Hippocampal formation (tissue), 2 donors: ENCODE measurements around the gene PCCA.
"Not testable (repeated sequence)": the region's sequence is repeated elsewhere in the genome, so short reads cannot be mapped to it uniquely, and the experiment has no call there.

Experiments
- DNase-seq, 2 donors: peaks; one replicate each; lab custom pipeline; 2025; lab: John Stamatoyannopoulos, UW

Gene PCCA

DNA sequence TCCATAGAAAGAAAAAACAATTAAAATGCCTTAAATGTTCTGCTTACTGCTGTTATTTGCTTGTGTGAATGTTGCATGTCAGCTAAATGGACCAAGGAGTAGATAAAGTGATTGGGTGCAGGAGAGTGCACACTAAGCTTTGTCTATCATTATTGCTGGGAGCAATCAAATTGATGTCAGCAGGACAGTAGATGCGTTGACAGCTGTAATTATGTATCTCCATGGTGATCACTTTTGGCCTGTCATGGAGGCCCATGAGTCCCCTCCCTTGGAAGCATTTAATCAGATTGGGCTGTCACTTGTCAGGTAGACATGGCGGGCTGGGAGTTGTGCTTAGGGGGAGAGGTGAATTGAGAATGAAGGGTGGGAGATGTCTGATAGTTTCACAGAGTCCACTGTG is 215.3 kb downstream of the PCCA start:
- no peak for DNase-seq

DNA sequence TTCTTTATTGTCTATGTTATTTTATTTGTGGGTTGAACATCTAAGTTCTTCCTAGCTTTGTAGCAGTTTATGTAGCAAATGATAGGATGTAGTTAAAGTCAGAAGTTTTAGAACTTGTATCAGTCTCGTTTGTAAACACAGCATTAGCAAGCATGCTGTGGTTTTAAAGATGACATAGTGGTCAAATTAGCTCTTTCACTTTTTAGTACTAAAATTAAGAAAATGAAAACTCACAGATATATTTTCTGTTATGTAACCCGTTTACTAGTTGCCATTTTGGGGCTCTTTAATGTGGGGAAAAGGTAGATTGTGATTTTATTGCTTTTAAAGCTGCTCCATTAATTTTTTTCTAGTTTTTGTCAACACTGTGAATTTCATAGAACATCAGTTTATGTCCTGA is 216.5 kb downstream of the PCCA start:
- DNase-seq, result no peak

- no peak for DNase-seq
Observed at GRCh38 chr13:100306030-100306429, 217.1 kb downstream of the PCCA start.

GRCh38 chr13:100306434-100306999 is 217.6 kb downstream of the PCCA start:
- no peak for DNase-seq

GRCh38 chr13:100314132-100314910 is 225.4 kb downstream of the PCCA start:
- no peak for DNase-seq

- DNase-seq, result no peak
Observed at GRCh38 chr13:100315522-100315921, 226.6 kb downstream of the PCCA start.

DNA sequence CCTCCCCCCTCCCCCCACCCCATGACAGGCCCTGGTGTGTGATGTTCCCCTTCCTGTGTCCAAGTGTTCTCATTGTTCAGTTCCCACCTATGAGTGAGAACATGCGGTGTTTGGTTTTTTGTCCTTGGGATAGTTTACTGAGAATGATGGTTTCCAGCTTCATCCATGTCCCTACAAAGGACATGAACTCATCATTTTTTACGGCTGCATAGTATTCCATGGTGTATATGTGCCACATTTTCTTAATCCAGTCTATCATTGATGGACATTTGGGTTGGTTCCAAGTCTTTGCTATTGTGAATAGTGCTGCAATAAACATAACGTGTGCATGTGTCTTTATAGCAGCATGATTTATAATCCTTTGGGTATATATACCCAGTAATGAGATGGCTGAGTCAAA is 229.6 kb downstream of the PCCA start:
- not testable (repeated sequence) for DNase-seq

- no peak for DNase-seq
Observed at GRCh38 chr13:100323937-100324336, 235.0 kb downstream of the PCCA start.

GRCh38 chr13:100330662-100331061 is 241.8 kb downstream of the PCCA start:
- DNase-seq, result no peak

- no peak for DNase-seq
Observed at GRCh38 chr13:100333141-100333540, 244.2 kb downstream of the PCCA start.

- no peak for DNase-seq
Observed at GRCh38 chr13:100334214-100334613, 245.3 kb downstream of the PCCA start.

GRCh38 chr13:100336795-100337516 is 248.1 kb downstream of the PCCA start:
- DNase-seq, result no peak

DNA sequence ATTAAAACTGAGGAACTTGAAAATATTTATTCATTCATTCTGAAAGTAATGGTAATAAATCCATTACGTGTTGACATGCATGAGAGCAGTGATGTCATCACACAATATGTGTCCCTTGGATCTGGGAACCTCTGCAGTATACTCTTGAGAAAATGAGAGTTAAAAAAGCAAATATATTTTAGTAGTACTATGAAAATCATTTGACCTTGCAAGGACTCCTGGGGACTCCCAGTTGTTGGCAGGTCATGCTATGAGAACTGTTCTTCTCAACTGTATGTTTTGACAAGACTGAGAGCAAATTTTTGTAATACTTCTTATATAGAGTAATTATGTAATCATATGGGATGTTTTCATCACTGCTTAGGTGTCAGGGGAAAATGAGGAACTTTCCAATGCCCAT is 249.4 kb downstream of the PCCA start:
- no peak for DNase-seq

DNA sequence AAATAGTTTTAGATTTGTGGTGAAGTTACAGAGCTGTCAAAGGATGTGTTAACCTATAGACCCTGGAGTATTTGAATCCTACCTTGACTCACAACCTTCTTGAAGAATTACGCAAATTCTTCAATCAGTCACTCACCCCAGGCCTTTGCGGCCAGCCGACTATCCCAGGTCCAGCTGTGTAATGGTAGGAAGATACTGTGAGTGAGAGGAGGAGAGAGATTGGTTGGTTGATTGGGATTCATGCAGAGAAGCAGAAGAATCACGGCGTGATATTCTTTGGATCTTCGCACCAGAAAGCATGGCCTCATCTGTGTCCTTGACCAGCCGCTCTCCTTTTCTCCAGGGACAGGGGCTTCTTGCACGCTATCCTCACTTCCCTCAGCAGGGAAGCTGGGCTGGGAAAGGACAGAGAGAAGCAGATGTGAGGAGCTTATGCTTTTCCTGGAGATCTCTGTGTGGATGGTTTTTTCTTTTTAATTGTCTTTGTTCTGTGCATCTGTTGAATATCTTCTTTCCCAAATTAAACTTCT is 250.6 kb downstream of the PCCA start:
- no peak for DNase-seq

DNA sequence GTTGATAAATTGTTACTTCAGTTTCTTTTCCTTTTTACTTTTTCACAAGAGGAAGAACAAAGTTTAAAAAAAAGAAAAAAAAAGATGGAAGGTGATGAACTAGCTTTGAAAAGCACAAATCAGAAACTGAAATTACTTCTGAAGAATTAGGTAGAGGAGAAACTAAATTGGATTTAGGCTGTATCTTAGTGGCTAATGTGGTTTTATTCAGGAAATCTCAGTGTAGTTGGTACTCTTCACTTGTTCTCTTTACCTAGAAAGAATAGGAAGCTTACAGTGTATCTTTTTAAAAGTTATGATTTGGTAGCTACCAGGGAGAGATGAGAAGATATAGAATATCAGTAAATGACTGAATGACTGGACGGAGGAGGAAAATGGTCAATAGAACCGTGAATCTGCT is 252.0 kb downstream of the PCCA start:
- no peak for DNase-seq

GRCh38 chr13:100341327-100341726 is 252.4 kb downstream of the PCCA start:
- DNase-seq, result no peak

DNA sequence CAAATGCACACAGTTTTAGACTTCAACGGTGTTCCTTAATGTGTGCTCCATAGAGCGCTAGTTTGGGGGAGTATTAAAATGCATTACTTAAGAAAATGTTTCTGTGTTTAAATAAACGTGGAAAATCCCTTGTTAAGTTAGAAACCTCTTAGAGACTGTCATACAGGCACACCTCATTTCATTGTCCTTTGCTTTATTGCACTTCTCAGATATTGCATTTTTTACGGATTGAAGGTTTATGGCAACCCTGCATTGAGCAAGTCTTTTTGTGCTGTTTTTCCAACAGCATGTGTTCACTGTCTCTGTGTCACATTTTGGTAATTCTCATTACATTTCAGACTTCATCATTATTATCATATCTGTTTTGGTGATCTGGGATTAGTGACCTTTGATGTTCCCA is 255.7 kb downstream of the PCCA start:
- no peak for DNase-seq

DNA sequence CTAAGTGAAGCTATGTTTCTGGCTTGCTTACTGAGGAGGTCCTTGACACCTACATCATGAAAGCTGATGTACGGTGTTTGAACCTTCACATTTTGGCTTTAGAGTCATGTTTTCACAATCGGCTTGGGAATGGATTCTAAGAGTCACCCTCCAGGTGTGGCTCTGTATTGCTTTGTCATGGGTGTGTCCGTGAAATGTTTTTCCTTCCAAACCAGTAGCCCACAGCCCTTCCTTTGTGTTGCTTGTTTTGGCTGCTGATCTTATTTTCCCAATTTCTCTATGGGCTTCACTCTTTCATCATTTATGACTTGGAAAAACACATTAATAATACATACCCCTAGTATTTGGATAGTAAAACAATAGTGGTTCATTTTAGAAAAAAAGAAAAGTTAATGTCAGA is 259.1 kb downstream of the PCCA start:
- DNase-seq, result no peak

GRCh38 chr13:100349594-100349993 is 260.7 kb downstream of the PCCA start:
- no peak for DNase-seq

DNA sequence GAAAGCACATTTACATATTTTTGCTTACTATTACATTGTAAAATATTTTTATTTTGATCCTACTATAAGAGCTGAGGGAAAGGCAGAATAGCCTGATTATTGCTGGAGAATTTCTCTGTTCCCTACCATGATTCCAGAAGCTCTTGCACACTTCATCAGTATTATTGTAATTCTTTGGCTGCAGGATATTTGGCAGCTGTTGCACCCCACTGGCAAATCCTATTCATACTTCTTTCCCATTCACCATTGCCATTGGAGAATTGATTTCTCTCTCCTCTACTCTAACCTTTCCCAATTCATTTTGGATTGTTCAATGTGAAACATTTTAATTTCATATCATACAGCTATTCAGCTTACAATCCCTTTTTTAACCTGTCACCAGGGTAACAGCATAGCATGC is 261.7 kb downstream of the PCCA start:
- no peak for DNase-seq

DNA sequence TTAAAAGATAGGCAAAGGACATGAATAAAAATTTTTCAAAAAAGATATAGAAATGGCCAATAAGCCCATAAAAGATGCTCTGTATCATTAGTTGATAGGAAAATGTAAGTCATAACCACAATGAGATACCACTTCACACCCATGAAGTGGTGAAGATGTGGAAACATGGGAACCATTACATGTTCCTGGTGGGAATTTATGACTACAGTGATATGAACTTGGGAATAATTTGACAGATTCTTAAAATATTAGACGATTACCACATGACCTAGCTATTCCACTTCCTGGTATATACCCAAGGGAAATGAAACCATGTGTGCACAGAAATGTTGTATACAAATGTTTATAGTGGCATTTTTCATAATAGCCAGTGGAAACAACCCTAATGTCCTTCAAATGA is 267.5 kb downstream of the PCCA start:
- DNase-seq, result no peak

- DNase-seq, result no peak
Observed at GRCh38 chr13:100356889-100357288, 268.0 kb downstream of the PCCA start.

GRCh38 chr13:100357764-100358163 is 268.9 kb downstream of the PCCA start:
- DNase-seq, result no peak
